Loucy (cell line): ENCODE data around the gene C7.

Experiments used
- H2AFZ ChIP-seq: fragments of 200-600 bp; sonication (generic); 2 replicates; pipeline ENCODE4 v1.6.0; 2016; ENCODE audit warnings: antibody characterized with exemption, mild to moderate bottlenecking, low read length, moderate library complexity
- H3F3A ChIP-seq: fragments of 200-600 bp; 2 replicates; pipeline ENCODE4 v1.6.0; 2016; ENCODE audit warnings: antibody characterized with exemption, low read depth, mild to moderate bottlenecking
- H3K27me3 ChIP-seq: fragments of 200-600 bp; sonication (generic); 2 replicates; pipeline ENCODE4 v1.6.1; 2014; ENCODE audit warnings: low read length, mild to moderate bottlenecking; ENCODE audit not compliant: insufficient read depth, poor library complexity, severe bottlenecking
- H3K36me3 ChIP-seq: fragments of 200-600 bp; sonication (generic); 2 replicates; pipeline ENCODE4 v1.6.1; 2016; ENCODE audit warnings: low read length; ENCODE audit not compliant: insufficient read depth
- H3K4me1 ChIP-seq: fragments of 200-600 bp; sonication (generic); 2 replicates; pipeline ENCODE4 v1.5.1; 2014; ENCODE audit warnings: low read length, mild to moderate bottlenecking; ENCODE audit not compliant: insufficient read depth, poor library complexity, severe bottlenecking
- H3K4me2 ChIP-seq: fragments of 200-600 bp; sonication (generic); 2 replicates; pipeline ENCODE4 v1.6.0; 2014; ENCODE audit warnings: antibody characterized with exemption, low read length, low read depth, mild to moderate bottlenecking; ENCODE audit not compliant: poor library complexity, severe bottlenecking
- H3K4me3 ChIP-seq: fragments of 200-600 bp; sonication (generic); 2 replicates; pipeline ENCODE4 v1.5.1; 2014; ENCODE audit warnings: low read length, mild to moderate bottlenecking, mixed read lengths; ENCODE audit not compliant: poor library complexity, severe bottlenecking
- H3K79me2 ChIP-seq: fragments of 200-600 bp; sonication (generic); 2 replicates; pipeline ENCODE4 v1.6.1; 2014; ENCODE audit warnings: low read length; ENCODE audit not compliant: insufficient read depth
- H3K9ac ChIP-seq: fragments of 200-600 bp; sonication (generic); 2 replicates; pipeline ENCODE4 v1.6.0; 2014; ENCODE audit warnings: mild to moderate bottlenecking, low read depth, low read length, moderate library complexity; ENCODE audit not compliant: poor library complexity, severe bottlenecking
- H3K9me2 ChIP-seq: fragments of 200-600 bp; sonication (generic); replicated peaks from 2 replicates; pipeline ENCODE4 v1.6.1; 2016; ENCODE audit warnings: low read depth, low read length, mixed read lengths
- H3K9me3 ChIP-seq: fragments of 200-600 bp; sonication (generic); 2 replicates; pipeline ENCODE4 v1.6.1; 2014; ENCODE audit warnings: mild to moderate bottlenecking, antibody characterized with exemption, low read length, low read depth; ENCODE audit not compliant: insufficient read depth
- H4K20me1 ChIP-seq: fragments of 200-600 bp; sonication (generic); 2 replicates; pipeline ENCODE4 v1.6.0; 2014; ENCODE audit warnings: antibody characterized with exemption, low read length, mild to moderate bottlenecking; ENCODE audit not compliant: insufficient read depth, poor library complexity, severe bottlenecking
- CTCF ChIP-seq: fragments of 200-600 bp; sonication (generic); conservative IDR thresholded peaks from 2 replicates; pipeline ENCODE4 v1.5.1; 2014; ENCODE audit warnings: mild to moderate bottlenecking, antibody characterized with exemption, low read length
- EZH2phosphoT487 ChIP-seq: fragments of 200-600 bp; IDR thresholded peaks from 2 replicates; pipeline ENCODE4 v1.6.1; 2018; ENCODE audit warnings: antibody characterized with exemption, mild to moderate bottlenecking, moderate library complexity, borderline replicate concordance

C7 gene

GRCh38 chr5:40995801-40996586, 86.7 kb downstream of the C7 start:
- Histone ChIP-seq H3K27me3 (no peaks in the 10 kb centered on the region), H3K9me3 (no peaks in the 10 kb centered on the region), H3K4me2 (no peak overlapping the region), H3K9ac (no peak overlapping the region), H3K79me2 (no peaks in the 10 kb centered on the region), H3K9me2 (no peaks in the 10 kb centered on the region), H4K20me1 (no peaks in the 10 kb centered on the region), H3F3A (no peaks in the 10 kb centered on the region), H3K4me1 (no peaks in the 10 kb centered on the region), H3K36me3 (no peaks in the 10 kb centered on the region), H3K4me3 (no peak overlapping the region), H2AFZ (no peak overlapping the region)
- TF ChIP-seq CTCF (no peak), EZH2phosphoT487 (no peak)

GRCh38 chr5:40999142-40999541, 89.8 kb downstream of the C7 start:
- no peaks in the 10 kb centered on the region for H3F3A ChIP-seq
- no peak overlapping the region for H3K4me2 ChIP-seq
- no peaks in the 10 kb centered on the region for H3K79me2 ChIP-seq
- no peak for TF ChIP-seq EZH2phosphoT487
- TF ChIP-seq CTCF: no peak
- H2AFZ ChIP-seq: no peak overlapping the region
- no peaks in the 10 kb centered on the region for H3K27me3 ChIP-seq
- no peaks in the 10 kb centered on the region for H3K9me3 ChIP-seq
- no peaks in the 10 kb centered on the region for H3K9me2 ChIP-seq
- no peaks in the 10 kb centered on the region for H3K4me1 ChIP-seq
- no peak overlapping the region for H3K9ac ChIP-seq
- no peaks in the 10 kb centered on the region for H3K36me3 ChIP-seq
- H3K4me3 ChIP-seq: no peak overlapping the region
- H4K20me1 ChIP-seq: no peaks in the 10 kb centered on the region

GRCh38 chr5:40999966-41000365, 90.7 kb downstream of the C7 start:
- Histone ChIP-seq H3K27me3 (no peaks in the 10 kb centered on the region), H4K20me1 (no peaks in the 10 kb centered on the region), H3K4me2 (no peak overlapping the region), H3K4me1 (no peaks in the 10 kb centered on the region), H3K79me2 (no peaks in the 10 kb centered on the region), H3K4me3 (no peak overlapping the region), H3K36me3 (no peaks in the 10 kb centered on the region), H3K9me2 (no peaks in the 10 kb centered on the region), H3F3A (no peaks in the 10 kb centered on the region), H3K9ac (no peak overlapping the region), H2AFZ (no peak overlapping the region), H3K9me3 (no peaks in the 10 kb centered on the region)
- no peak for TF ChIP-seq EZH2phosphoT487
- TF ChIP-seq CTCF: no peak
